ENCODE data around the gene PTPRG. TPM values are rescaled to one million over a fixed set of nuclear protein-coding genes. Genes with fewer than 3 reads are reported as not detected.

PTPRG gene
- total RNA-seq, 2 donors from 2014 or later = 23.9 to 31.6 TPM

DNA sequence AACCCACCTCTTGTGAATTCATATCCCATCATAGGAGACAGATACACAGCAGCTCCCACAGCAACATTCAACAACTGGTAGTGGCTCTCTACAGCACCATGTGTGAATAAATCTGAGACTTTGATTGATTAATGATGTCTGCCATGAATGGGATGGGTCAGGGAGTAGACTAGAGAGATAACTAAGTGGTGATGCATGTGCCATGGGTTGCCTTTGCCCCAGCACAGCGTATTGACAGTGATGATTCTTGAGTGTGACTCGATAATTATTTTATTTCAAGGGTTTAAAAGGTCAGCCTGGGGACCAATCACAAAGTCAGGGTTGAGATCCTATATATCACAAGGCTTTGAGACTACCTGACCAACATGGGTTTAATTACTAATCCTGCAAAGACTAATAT, 295.9 kb downstream of the PTPRG start:
- 73 to 79% methylated on average over 2 of the region's 2 CpGs for WGBS, 2 donors
- no peak for TF ChIP-seq POLR2A (IDR thresholded peaks at IDR 0.05)
- TF ChIP-seq, protein P1, sequence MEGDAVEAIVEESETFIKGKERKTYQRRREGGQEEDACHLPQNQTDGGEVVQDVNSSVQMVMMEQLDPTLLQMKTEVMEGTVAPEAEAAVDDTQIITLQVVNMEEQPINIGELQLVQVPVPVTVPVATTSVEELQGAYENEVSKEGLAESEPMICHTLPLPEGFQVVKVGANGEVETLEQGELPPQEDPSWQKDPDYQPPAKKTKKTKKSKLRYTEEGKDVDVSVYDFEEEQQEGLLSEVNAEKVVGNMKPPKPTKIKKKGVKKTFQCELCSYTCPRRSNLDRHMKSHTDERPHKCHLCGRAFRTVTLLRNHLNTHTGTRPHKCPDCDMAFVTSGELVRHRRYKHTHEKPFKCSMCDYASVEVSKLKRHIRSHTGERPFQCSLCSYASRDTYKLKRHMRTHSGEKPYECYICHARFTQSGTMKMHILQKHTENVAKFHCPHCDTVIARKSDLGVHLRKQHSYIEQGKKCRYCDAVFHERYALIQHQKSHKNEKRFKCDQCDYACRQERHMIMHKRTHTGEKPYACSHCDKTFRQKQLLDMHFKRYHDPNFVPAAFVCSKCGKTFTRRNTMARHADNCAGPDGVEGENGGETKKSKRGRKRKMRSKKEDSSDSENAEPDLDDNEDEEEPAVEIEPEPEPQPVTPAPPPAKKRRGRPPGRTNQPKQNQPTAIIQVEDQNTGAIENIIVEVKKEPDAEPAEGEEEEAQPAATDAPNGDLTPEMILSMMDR (IDR thresholded peaks at IDR 0.05) = no peak

DNA sequence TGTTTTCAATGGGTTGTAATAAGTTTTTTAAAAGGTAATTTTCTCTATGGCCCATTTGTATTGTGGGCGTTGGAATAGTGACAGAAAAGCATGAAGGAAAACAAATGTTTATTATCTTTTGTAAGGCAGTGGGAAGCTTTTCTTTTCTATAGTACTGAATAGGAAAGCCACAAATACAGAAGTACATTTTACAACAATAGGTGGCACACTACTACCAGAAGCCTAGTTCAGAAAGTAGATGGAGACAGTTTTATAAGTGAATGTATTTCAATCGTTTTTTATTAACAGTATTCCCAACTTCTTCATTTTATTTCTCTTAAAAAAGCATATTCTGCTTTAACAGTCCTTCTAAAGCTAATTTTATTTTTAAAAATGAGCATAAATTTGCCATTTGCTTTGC, 296.7 kb downstream of the PTPRG start:
- TF ChIP-seq, protein P1 (IDR thresholded peaks at IDR 0.05) = peak; percentile 28 to 59 (median 37)
- TF ChIP-seq POLR2A (IDR thresholded peaks at IDR 0.05) = no peak
- Histone ChIP-seq H3K9me3 (no peaks in the 10 kb centered on the region), H3K4me3 (no peak overlapping the region), H3K4me1 (no peaks in the 10 kb centered on the region), H3K36me3 (replicated peaks in 1 of 2; ENCODE audit: insufficient read depth in 1 of 2, low read depth in 2 of 2) (no peaks in the 10 kb centered on the region), H3K27me3 (no peaks in the 10 kb centered on the region), H3K27ac (no peak overlapping the region)
- ATAC-seq (no peak), DNase-seq (no peak)
- 0 to 2% methylated on average over 2 of the region's 2 CpGs for WGBS, 2 donors
- intact Hi-C loops (cut with DNase I) = no loop called here

More for the DNA sequence above, 295.9 kb downstream of the PTPRG start:
- no peaks in the 10 kb centered on the region for H3K27me3 ChIP-seq
- intact Hi-C loops (cut with DNase I) = no loop called here
- H3K4me1 ChIP-seq = no peaks in the 10 kb centered on the region
- H3K27ac ChIP-seq = no peak overlapping the region
- DNase-seq = no peak
- ATAC-seq = no peak
- H3K9me3 ChIP-seq = no peaks in the 10 kb centered on the region
- H3K36me3 ChIP-seq (replicated peaks in 1 of 2; ENCODE audit: insufficient read depth in 1 of 2, low read depth in 2 of 2) = no peaks in the 10 kb centered on the region
- H3K4me3 ChIP-seq = no peak overlapping the region

DNA sequence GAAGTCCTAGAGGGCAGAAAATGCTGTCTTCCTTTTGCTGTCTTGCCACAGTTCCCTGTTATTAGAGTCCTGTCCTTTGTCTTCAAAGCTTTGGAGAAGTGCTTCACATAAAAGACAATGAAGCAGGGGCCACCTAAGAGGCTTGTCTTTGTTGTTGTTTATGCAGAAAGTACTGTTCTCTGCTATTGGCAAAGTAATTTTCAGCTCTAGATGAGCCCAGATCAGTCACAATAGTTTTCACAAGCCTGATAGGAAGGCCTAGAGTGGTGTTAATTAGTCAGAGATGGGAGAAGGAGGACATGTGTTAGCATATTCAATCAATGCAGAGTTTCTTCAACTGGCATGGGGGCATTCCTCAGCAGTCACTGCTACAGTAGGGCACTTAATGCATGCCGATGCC, 300.0 kb downstream of the PTPRG start:
- DNase-seq (no peak), ATAC-seq (no peak)
- intact Hi-C loops (cut with DNase I) = loop anchor here (10.0 kb wide), 1 partner anchor 323 kb away; no protein-coding TSS in a partner anchor
- H3K27ac ChIP-seq = no peak overlapping the region
- no peaks in the 10 kb centered on the region for H3K27me3 ChIP-seq
- no peak for TF ChIP-seq POLR2A (IDR thresholded peaks at IDR 0.05)
- TF ChIP-seq, protein P1 (IDR thresholded peaks at IDR 0.05) = no peak
- no peaks in the 10 kb centered on the region for H3K36me3 ChIP-seq (replicated peaks in 1 of 2; ENCODE audit: insufficient read depth in 1 of 2, low read depth in 2 of 2)
- H3K4me1 ChIP-seq = no peaks in the 10 kb centered on the region
- no peaks in the 10 kb centered on the region for H3K9me3 ChIP-seq
- H3K4me3 ChIP-seq = no peak overlapping the region
- WGBS, 2 donors = 94 to 100% methylated on average over 1 of the region's 1 CpG

DNA sequence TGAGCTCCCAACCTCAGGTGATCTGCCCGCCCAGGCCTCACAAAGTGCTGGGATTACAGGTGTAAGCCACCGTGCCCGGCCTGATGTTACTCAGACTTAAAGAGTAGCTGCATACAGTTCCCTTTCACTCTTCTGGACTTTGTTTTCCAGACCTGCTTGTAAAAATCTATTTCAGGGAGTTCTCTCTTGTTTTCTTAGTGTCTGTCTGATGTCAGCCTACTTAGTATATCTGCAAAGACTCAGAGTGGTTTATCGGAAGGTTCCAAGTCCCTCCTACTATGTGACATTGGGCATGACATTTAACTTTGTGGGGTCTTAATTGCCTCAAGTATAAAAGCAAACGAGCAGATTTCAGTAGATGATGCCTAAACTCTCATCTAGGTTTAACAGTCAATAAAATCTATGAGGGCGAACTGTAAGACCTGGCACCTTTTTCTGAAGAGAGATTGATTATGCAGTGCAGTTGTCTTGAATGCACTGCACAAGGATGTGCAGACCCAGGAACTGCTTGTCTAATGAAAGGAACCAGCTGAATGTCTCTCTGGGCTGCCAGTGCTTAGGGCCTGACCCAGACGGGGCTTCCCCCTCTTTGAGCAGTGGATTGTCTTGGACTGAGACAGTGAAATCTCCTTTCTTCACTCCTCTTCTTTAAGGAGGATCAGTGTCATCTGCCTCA, 301.4 kb downstream of the PTPRG start:
- Histone ChIP-seq H3K9me3 (no peaks in the 10 kb centered on the region), H3K27ac (no peak overlapping the region), H3K27me3 (no peaks in the 10 kb centered on the region), H3K4me1 (no peaks in the 10 kb centered on the region), H3K36me3 (replicated peaks in 1 of 2; ENCODE audit: insufficient read depth in 1 of 2, low read depth in 2 of 2) (no peaks in the 10 kb centered on the region), H3K4me3 (no peak overlapping the region)
- intact Hi-C loops (cut with DNase I) = loop anchor here (10.0 kb wide), 1 partner anchor 322 kb away; no protein-coding TSS in a partner anchor
- WGBS, 2 donors = 82 to 86% methylated on average over 7 of the region's 7 CpGs
- no peak for DNase-seq
- TF ChIP-seq, protein P1 (IDR thresholded peaks at IDR 0.05) = no peak
- no peak for TF ChIP-seq POLR2A (IDR thresholded peaks at IDR 0.05)
- ATAC-seq = no peak

DNA sequence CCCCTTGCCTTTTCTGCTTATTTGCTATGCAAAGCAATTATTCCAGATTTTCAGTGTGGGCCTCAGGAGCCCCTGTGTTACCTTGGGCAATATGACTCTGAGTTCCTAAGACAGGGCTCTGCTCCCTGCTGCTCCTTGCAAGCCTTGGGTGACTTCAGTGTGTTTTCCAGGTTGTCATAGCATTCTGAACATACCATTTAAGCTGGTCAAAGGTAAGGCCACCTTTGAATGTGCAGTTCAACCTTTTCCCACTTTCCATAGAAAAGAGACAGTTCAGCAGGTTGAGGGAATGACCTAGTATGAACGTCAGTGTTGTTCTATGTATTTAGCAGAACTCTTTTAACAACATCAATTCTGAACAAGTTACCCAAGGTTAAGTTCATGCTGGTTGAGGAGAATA, 302.2 kb downstream of the PTPRG start:
- H3K36me3 ChIP-seq (replicated peaks in 1 of 2; ENCODE audit: insufficient read depth in 1 of 2, low read depth in 2 of 2) = no peaks in the 10 kb centered on the region
- H3K27me3 ChIP-seq = no peaks in the 10 kb centered on the region
- ATAC-seq = no peak
- no peak overlapping the region for H3K27ac ChIP-seq
- 20 to 74% methylated on average over 1 of the region's 1 CpG for WGBS, 2 donors
- intact Hi-C loops (cut with DNase I) = loop anchor here (10.0 kb wide), 1 partner anchor 321 kb away; no protein-coding TSS in a partner anchor
- TF ChIP-seq, protein P1 (IDR thresholded peaks at IDR 0.05) = no peak
- no peak for TF ChIP-seq POLR2A (IDR thresholded peaks at IDR 0.05)
- no peak for DNase-seq
- no peaks in the 10 kb centered on the region for H3K4me1 ChIP-seq
- no peak overlapping the region for H3K4me3 ChIP-seq
- H3K9me3 ChIP-seq = no peaks in the 10 kb centered on the region

Data from body of pancreas (tissue), 4 donors.